HCT116 (cell line): ENCODE measurements around the gene NOC3L.

ENCODE experiments used
- EZH2phosphoT487 ChIP-seq: fragments of 200-600 bp; IDR thresholded peaks from 2 replicates; pipeline ENCODE4 v1.6.1; 2018; ENCODE audit warnings: antibody characterized with exemption, borderline replicate concordance
- TF ChIP-seq, protein P1 (sequence below), 3 experiments: fragments of 200-600 bp in 1 of 3; sonication (generic) in 1 of 3; IDR thresholded peaks in 2 of 3; conservative IDR thresholded peaks in 1 of 3; 2 replicates each; pipeline ENCODE4 v1.5.1; 2012 to 2017; ENCODE audit warnings: low read depth in 2 of 3, low read length in 2 of 3, antibody characterized with exemption in 1 of 3, borderline replicate concordance in 1 of 3, control low read depth in 1 of 3, mild to moderate bottlenecking in 1 of 3, mixed read lengths in 1 of 3, mixed run types in 1 of 3, moderate library complexity in 1 of 3; ENCODE audit not compliant: insufficient read depth in 1 of 3

GRCh38 chr10:94293354-94293753, 69.4 kb downstream of the NOC3L start:
- TF ChIP-seq EZH2phosphoT487 = no peak
- TF ChIP-seq, protein P1, sequence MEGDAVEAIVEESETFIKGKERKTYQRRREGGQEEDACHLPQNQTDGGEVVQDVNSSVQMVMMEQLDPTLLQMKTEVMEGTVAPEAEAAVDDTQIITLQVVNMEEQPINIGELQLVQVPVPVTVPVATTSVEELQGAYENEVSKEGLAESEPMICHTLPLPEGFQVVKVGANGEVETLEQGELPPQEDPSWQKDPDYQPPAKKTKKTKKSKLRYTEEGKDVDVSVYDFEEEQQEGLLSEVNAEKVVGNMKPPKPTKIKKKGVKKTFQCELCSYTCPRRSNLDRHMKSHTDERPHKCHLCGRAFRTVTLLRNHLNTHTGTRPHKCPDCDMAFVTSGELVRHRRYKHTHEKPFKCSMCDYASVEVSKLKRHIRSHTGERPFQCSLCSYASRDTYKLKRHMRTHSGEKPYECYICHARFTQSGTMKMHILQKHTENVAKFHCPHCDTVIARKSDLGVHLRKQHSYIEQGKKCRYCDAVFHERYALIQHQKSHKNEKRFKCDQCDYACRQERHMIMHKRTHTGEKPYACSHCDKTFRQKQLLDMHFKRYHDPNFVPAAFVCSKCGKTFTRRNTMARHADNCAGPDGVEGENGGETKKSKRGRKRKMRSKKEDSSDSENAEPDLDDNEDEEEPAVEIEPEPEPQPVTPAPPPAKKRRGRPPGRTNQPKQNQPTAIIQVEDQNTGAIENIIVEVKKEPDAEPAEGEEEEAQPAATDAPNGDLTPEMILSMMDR (IDR thresholded peaks at IDR 0.05 in 2 of 3, conservative IDR thresholded peaks at IDR 0.05 in 1 of 3; ENCODE audit: borderline replicate concordance in 1 of 3, insufficient read depth in 1 of 3, low read depth in 2 of 3, low read length in 2 of 3) = no peak
